ENCODE measurements around the gene FBXO24. TPM values are rescaled to one million over a fixed set of nuclear protein-coding genes. Genes with fewer than 3 reads are reported as not detected.

FBXO24 gene
- polyA plus RNA-seq, 1 experiment: 0.40 TPM

DNA sequence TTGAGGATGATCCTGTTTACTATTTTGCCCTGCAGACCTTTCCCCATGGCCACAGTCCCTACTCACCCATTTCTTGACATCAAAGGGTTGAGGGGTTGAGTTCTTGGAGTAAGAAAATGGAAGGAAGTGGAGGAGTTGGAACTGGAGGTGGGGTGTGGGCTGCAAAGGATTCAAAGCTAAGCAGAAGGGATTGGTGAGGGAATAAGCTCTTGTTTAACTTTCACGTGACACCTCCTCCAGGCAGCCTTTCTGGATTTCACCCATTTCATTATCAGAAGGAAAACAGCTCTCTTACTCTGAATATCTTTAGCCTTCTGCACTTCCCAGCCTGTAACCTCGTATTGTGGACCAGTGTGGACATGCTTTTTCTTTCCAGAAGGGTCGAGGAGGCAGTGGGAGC, 39.9 kb downstream of the FBXO24 start:
- TF ChIP-seq, protein P1, sequence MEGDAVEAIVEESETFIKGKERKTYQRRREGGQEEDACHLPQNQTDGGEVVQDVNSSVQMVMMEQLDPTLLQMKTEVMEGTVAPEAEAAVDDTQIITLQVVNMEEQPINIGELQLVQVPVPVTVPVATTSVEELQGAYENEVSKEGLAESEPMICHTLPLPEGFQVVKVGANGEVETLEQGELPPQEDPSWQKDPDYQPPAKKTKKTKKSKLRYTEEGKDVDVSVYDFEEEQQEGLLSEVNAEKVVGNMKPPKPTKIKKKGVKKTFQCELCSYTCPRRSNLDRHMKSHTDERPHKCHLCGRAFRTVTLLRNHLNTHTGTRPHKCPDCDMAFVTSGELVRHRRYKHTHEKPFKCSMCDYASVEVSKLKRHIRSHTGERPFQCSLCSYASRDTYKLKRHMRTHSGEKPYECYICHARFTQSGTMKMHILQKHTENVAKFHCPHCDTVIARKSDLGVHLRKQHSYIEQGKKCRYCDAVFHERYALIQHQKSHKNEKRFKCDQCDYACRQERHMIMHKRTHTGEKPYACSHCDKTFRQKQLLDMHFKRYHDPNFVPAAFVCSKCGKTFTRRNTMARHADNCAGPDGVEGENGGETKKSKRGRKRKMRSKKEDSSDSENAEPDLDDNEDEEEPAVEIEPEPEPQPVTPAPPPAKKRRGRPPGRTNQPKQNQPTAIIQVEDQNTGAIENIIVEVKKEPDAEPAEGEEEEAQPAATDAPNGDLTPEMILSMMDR (IDR thresholded peaks at IDR 0.05; ENCODE audit: insufficient read depth, low read depth, low read length): no peak
- CTCF ChIA-PET: interaction anchor here (0.9 to 1.8 kb wide), 5 partner anchors 8 to 80 kb away, joined by 3 to 8 read pairs (median 4); partner anchors contain the start of genes MOSPD3 and POP7
- POLR2A ChIA-PET: interaction anchor here (1.0 kb wide), 1 partner anchor 14 kb away, joined by 3 read pairs; the partner anchor contains the start of gene MOSPD3
- no peak for DNase-seq (ENCODE audit: low read depth)
- H3K27me3 ChIP-seq (ENCODE audit: control insufficient read depth, insufficient read depth, low read length): no peaks in the 10 kb centered on the region
- H3K4me3 ChIP-seq (ENCODE audit: low read depth, low read length): peak overlapping the region; percentile 34
- no peaks in the 10 kb centered on the region for H3K36me3 ChIP-seq (ENCODE audit: control insufficient read depth, insufficient read depth, low read length)

DNA sequence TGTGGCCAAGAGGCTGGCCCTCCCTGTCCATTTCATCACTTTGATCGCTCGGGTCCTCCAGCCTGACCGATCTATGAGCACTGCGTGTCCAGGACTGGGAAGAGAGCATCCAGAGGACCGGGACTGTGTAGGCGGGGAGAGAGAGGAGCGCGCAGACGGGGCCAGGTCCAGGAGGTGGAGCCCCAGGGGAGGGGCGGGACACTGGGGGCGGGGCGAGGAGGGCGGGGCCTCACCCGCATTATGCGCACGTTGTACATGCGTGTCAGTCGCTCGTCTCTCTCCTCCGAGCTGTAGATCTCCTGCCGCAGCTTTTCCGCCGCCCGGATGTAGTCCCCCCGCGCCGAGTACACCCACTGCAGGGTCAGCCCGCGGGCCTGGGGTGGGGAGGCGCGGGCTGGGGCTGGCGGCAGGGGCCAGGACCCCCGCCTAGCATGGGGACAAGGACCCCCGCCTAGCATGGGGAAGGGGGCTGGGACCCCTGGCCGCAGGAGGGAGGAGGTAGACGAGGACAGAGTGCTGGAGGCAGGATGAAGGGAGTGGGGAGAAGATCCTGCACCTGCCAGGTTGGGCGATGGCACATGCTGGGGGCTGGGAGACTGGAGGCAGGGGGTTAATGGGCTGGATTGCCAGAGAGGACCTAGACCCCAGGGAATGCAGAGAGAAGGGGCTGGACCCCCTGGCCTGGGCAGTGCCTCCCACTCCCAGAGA, 40.6 kb downstream of the FBXO24 start:
- TF ChIP-seq, protein P1 (IDR thresholded peaks at IDR 0.05; ENCODE audit: insufficient read depth, low read depth, low read length): no peak
- Histone ChIP-seq H3K4me3 (ENCODE audit: low read depth, low read length) (peak overlapping the region; percentile 34), H3K27me3 (ENCODE audit: control insufficient read depth, insufficient read depth, low read length) (no peaks in the 10 kb centered on the region), H3K36me3 (ENCODE audit: control insufficient read depth, insufficient read depth, low read length) (no peaks in the 10 kb centered on the region)
- DNase-seq (ENCODE audit: low read depth): peak; percentile 31
- CTCF ChIA-PET: interaction anchor here (0.9 to 1.8 kb wide), 5 partner anchors 8 to 79 kb away, joined by 3 to 8 read pairs (median 4); partner anchors contain the start of gene POP7
- POLR2A ChIA-PET: interaction anchor here (1.0 kb wide), 1 partner anchor 14 kb away, joined by 3 read pairs; the partner anchor contains the start of gene MOSPD3

DNA sequence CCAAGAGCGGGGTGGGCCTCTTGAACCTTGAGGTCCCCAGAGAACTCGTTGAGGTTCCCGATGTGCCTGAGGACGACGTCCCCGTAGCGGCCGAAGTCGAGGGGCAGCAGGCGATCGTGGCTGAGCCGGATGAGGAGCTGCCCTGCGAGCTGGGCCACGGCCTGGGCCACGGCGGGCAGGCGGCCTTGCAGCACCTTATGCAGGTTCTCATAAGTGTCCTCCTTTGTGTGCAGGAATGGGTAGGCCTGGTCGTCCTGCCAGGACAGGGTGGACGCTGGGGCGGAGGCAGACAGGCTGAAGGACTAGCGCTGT, 41.1 kb downstream of the FBXO24 start:
- DNase-seq (ENCODE audit: low read depth): no peak
- TF ChIP-seq, protein P1 (IDR thresholded peaks at IDR 0.05; ENCODE audit: insufficient read depth, low read depth, low read length): no peak
- POLR2A ChIA-PET: interaction anchor here (1.0 kb wide), 1 partner anchor 15 kb away, joined by 3 read pairs; the partner anchor contains the start of gene MOSPD3
- CTCF ChIA-PET: interaction anchor here (1.1 kb wide), 1 partner anchor 65 kb away, joined by 4 read pairs; no protein-coding TSS in a partner anchor
- H3K36me3 ChIP-seq (ENCODE audit: control insufficient read depth, insufficient read depth, low read length): no peaks in the 10 kb centered on the region
- H3K27me3 ChIP-seq (ENCODE audit: control insufficient read depth, insufficient read depth, low read length): no peaks in the 10 kb centered on the region
- no peak overlapping the region for H3K4me3 ChIP-seq (ENCODE audit: low read depth, low read length)

DNA sequence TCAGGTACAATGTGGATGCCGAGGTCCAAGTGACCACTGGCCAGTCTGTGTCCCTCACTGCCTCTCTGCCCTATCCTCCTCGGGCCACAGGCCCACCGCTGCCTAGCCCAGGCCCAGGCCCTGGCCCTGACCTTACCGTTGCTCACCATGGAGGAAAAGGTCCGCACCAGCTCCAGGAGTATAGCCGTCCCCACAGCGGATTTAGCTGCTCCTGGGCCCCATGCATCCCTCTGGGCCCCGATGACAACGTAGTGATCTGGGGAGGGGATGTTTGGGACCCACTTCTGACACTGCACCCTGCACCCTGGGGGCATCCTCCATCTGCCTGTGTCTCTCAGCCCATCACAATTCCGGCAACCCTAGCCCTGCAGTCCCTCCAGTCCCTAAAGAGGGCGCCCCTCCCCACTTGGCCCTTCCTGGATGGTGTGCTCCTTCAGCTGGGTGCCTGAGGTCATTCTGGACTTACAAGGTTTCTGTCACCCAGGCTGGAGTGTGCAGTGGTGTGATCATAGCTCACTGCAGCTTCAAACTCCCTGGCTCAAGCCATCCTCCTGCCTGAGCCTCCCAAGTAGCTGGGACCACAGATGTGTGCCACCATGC, 43.1 kb downstream of the FBXO24 start:
- DNase-seq (ENCODE audit: low read depth): no peak
- Histone ChIP-seq H3K27me3 (ENCODE audit: control insufficient read depth, insufficient read depth, low read length) (peaks cover 2% of the 10 kb centered on the region; the same call in 1 of the 2 replicates), H3K4me3 (ENCODE audit: low read depth, low read length) (no peak overlapping the region), H3K36me3 (ENCODE audit: control insufficient read depth, insufficient read depth, low read length) (no peaks in the 10 kb centered on the region)
- CTCF ChIA-PET: interaction anchor here (0.6 to 1.2 kb wide), 2 partner anchors 12 to 277 kb away, joined by 3 to 4 read pairs; no protein-coding TSS in a partner anchor
- POLR2A ChIA-PET: no interaction called here
- TF ChIP-seq, protein P1 (IDR thresholded peaks at IDR 0.05; ENCODE audit: insufficient read depth, low read depth, low read length): peak; percentile 38

DNA sequence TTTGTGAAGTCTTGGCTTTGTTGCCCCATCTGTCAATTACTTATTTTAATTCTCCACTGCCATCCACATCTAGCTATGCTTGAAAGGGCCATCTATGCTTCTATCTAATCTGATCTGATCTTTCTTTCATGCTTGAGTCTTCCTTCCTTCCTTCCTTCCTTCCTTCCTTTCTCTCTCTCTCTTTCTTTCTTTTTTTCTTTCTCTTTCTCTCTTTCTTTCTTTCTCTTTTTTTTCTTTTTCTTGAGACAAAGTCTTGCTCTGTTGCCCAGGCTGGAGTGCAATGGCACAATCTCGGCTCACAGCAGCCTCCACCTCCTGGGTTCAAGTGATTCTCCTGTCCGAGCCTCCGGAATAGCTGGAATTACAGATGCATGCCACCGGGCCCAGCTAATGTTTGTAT, 43.9 kb downstream of the FBXO24 start:
- POLR2A ChIA-PET: no interaction called here
- H3K36me3 ChIP-seq (ENCODE audit: control insufficient read depth, insufficient read depth, low read length): no peaks in the 10 kb centered on the region
- TF ChIP-seq, protein P1 (IDR thresholded peaks at IDR 0.05; ENCODE audit: insufficient read depth, low read depth, low read length): no peak
- DNase-seq (ENCODE audit: low read depth): no peak
- H3K27me3 ChIP-seq (ENCODE audit: control insufficient read depth, insufficient read depth, low read length): peaks cover 2% of the 10 kb centered on the region; the same call in 1 of the 2 replicates
- no peak overlapping the region for H3K4me3 ChIP-seq (ENCODE audit: low read depth, low read length)
- CTCF ChIA-PET: interaction anchor here (0.6 to 1.2 kb wide), 3 partner anchors 19 to 62 kb away, joined by 3 to 4 read pairs (median 4); no protein-coding TSS in a partner anchor

All from BJ (cell line).